T-helper 2 cell treated with Interferon-gamma antibody and Interleukin-4, amounts not matched to agents 100 ng/mL and 5 ng/mL, for 36 hours (primary cell): ENCODE measurements around the gene TBX21. TPM values are rescaled to one million over a fixed set of nuclear protein-coding genes. Genes with fewer than 3 reads are reported as not detected.
"Not testable (repeated sequence)": the region's sequence is repeated elsewhere in the genome, so short reads cannot be mapped to it uniquely, and the experiment has no call there.

ENCODE experiments used
- intact Hi-C: fragments of 100-400 bp; cut with micrococcal nuclease; formaldehyde crosslinking; loops from one replicate; pipeline ENCODE4 v1.15.1; 2023
- total RNA-seq: library from RNA; stranded (reverse); gene quantifications from 2 replicates; pipeline ENCODE4 v1.2.3, GENCODE V29; 2022

Gene TBX21
- total RNA-seq, 1 donor from 2014 or later, result 9.4 TPM

DNA sequence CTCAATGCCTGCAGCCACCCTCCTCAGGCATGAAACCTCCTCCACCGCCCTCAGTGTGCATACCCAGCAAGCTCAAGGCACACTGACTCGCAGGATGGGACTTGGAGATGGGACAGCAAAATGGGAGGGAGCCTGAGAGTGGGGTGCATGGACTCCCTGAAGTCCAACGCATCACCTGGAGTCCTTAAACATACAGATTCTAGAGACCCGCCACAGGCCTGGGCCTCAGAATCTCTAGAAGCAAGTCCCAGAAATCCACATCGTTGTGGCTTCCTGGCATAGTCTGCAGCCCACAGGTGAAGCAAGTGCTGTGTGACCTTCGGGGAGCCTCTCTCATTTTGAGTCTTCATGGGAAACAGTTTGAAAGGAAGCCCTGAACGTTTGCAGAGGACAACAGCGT, 3.6 kb upstream of the TBX21 start:
- intact Hi-C loops, result no loop called here

DNA sequence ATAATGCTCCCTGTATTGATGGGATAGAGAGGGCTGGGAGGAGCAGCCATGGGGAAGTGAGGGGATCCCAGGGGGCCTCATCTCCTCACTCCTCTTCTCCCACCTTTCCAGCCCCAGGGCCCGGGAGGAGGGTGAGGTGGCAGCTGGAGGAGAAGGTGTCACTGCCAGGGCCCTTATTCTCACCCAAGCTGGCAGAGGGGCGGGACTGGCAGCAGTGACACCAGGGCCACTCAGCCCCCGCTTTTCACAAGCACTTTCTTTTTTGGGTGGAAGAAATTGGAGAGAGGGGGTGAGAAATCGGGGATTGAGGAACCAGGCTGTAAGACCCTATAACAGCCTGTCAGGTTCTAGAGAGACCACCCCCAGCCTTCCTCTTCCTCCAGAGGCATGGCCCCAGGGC, 2.4 kb upstream of the TBX21 start:
- intact Hi-C loops, result loop anchor here (5.0 kb wide), 3 partner anchors 33 to 167 kb away; partner anchors contain the start of gene SP2

DNA sequence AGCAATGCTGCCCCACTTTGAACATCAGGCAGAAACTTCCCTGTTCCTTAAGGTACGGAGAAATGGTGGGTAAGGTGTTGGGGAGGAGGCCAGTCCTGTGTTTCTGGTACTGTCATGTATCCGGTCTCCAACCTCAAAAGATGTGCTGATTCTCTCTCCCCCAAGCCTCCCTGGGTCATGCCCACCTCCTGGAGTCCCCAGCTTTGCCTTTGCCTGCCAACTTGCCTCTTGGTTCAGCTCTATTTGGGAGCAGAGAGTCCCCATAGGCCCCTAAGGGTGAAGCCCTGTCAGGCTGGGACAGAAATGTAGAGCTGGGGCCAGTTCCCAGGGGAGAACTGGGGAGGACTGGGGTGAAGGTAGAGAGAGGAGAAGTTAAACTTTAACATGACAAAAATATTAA, 1.6 kb upstream of the TBX21 start:
- intact Hi-C loops, result loop anchor here (5.0 kb wide), 3 partner anchors 34 to 166 kb away; partner anchors contain the start of gene SP2

DNA sequence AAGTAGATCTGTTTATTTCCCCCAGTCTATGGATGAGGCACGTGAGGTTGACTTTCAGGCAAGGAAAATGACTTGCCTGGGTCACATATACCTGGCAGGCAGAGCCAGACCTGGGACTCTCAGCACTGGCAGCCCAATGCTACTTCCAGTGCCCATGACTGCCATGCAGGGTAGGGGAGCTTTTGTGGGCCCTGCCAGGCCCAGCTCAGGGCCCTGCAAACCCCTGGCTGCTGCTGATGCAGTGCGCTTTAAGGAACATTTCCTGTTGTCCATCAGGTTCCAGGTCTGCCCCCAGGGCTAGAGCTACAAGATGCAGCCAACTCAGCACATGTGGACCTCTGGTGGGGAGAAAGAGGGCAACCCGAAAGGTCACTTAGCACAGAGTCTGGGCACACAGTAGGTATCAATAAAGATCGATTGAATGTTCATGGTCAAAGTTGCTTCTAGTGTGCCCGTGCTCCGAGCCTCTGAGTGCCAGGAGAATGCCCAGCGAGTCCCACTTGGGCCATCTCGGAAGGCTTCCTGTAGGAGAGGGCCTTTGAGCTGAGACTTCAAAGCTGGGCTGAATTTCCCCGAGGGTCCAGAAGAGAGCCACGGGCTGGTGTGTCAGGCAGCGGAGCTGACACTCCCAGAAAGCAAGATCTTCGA, 513 bp upstream of the TBX21 start:
- intact Hi-C loops, result loop anchor here (1.0 to 5.0 kb wide), 5 partner anchors 11 to 165 kb away; partner anchors contain the start of gene SP2

DNA sequence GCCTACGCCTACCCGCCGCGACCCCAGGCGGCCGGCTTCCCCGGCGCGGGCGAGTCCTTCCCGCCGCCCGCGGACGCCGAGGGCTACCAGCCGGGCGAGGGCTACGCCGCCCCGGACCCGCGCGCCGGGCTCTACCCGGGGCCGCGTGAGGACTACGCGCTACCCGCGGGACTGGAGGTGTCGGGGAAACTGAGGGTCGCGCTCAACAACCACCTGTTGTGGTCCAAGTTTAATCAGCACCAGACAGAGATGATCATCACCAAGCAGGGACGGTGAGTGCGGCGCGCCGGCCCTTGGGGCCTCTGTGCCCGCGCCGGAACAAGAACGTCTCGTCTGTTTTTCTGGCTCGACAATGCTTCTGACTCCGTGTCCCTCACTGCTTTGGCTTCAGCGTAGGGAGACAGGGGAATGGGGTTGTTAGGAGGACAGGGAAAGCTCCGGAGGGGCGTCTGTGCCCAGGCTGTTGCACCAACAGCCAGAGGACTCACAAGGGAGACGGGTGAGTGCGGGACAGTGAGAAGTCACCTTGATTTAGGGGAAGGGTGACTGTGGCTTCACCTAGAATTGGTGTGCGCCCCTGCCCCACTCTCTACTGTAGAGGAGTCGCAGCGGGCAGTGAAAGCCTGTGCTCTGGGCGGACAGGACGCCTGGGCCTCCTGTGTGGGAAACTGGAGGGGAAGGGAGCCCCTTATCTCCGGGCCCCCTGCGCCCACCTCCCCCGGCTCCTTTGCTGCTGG, 806 bp downstream of the TBX21 start:
- intact Hi-C loops, result loop anchor here (1.0 to 5.0 kb wide), 5 partner anchors 13 to 163 kb away; partner anchors contain the start of gene SP2

DNA sequence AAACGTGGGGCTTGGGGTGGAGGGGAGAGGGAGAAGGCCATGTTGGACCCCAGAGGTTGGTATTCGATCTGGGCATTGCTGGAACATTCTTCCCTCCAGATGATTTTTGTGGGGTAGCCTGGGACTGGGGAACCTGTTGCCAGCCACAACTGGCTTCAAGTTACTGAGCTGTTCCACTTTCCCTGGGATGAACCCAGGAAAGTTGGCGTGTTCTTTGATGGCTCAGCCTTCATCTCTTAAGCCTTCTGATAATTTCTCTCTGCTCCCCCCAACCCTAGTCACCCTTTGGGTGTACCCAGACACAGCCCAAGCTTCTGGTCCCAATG, 2.1 kb downstream of the TBX21 start:
- intact Hi-C loops, result no loop called here

DNA sequence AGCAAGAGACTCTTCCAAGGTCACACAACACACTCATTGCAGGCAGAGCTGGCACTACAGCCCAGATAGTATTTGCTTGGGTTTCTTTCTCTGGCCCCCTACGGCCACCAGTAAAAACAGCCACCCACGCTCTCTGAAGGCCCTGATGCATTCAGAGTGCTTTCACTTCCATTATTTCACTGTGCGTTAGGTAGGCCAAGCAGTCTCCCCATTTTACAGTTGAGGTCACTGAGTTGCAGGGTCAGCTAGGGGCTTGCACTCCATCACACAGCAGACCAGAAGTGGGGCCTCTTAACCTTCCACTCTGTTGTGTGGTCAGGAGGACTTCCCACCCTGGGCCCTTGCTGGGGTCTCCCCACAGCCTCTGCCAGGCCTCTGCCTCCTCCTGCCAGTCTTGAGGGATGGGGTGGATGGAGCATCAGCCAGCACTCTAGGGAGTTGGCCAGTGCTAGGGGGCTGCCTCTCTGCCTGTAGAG, 2.5 kb downstream of the TBX21 start:
- intact Hi-C loops, result no loop called here

DNA sequence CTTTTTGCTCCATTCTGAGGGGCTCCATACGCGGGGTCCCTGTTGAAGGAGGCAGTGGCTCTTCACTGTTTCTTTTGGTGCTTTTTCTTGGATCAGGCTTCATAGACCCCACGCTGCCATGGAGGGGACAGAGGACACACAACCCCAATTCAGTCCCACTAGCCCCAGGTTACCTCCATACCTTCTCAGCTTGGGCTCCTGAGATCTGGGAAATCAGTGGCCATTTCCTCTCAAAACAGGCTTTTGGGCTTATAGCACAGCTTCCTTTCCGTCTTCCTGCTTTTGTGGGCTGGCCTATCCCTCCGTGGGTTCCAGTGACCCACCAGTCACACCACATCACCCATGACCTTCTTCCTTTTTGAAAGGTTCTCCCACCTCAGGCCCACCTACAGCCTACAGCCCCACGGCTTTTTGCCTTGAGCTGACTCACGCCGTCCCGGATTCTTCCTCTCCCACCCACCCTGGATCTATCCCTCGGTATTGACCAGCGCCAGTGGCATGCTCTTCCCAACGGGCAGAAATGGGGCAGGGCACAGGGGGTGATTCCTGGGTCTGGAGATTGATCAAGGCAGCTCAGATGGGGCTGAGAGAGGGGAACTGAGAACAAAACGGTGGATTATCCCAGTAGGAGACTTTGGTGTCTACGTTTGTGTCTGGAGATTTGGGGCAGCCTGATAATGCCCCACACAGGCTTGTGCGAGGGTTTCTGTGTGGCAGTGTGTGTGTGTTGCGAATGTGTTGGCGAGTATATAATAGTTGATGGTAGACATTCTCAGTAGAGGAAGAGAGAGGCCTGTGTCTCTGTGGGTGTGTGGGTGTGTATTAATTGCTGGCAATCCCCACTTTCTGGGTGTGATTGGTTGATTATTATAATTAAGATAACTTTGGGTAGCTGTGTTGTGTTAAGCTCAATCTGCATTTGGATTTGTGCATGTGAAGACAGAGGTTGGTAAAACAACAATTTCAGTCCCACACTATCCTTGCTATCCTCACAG, 3.8 kb downstream of the TBX21 start:
- intact Hi-C loops, result no loop called here

DNA sequence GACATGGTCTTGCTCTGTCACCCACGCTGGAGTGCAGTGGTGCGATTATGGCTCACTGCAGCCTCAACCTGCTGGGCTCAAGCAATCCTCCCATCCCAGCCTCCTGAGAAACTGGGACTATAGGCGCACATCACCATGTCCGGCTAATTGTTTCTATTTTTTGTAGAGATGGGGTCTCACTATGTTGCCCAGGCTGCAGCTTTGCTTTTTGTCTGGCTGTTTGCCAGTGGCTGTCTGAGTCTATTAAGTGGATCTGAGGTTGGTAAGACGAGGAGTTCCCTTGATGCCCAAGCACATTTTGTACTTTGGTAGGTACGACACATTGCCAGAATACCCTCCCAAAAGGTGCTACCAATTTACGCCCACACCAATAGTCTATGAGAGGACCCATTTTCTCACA, 5.1 kb downstream of the TBX21 start:
- intact Hi-C loops, result no loop called here

DNA sequence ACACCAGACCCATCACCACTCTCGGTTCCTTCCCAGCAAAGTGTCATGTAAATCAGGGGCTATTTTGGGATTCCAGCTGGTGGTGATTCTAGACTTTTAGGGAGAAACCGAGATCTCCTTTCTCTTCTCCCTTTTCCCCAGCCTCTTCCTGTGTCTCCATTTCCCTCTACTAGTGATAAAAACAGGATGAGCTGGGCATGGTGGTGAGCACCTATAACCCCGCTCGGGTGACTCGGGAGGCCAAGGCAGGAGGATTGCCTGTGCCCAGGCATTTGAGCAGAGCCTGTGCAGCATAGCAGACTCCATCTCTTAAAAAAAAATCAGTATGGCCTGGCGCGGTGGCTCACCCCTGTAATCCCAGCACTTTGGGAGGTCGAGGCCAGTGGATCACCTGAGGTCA, 6.1 kb downstream of the TBX21 start:
- intact Hi-C loops, result no loop called here

DNA sequence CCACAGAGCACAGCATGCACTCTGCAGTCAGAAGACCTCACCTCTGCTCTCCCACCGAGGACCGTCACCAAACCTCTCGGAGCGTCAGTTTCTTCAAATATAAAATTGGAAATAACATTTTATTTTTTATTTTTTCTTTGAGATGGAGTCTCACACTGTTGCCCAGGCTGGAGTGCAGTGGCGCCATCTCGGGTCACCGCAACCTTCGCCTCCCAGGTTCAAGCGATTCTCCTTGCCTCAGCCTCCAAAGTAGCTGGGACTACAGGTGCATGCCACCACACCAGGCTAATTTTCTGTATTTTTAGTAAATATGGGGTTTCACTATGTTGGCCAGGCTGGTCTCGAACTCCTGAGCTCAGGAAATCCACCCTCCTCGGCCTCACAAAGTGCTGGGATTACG, 6.9 kb downstream of the TBX21 start:
- intact Hi-C loops, result not testable (repeated sequence)

DNA sequence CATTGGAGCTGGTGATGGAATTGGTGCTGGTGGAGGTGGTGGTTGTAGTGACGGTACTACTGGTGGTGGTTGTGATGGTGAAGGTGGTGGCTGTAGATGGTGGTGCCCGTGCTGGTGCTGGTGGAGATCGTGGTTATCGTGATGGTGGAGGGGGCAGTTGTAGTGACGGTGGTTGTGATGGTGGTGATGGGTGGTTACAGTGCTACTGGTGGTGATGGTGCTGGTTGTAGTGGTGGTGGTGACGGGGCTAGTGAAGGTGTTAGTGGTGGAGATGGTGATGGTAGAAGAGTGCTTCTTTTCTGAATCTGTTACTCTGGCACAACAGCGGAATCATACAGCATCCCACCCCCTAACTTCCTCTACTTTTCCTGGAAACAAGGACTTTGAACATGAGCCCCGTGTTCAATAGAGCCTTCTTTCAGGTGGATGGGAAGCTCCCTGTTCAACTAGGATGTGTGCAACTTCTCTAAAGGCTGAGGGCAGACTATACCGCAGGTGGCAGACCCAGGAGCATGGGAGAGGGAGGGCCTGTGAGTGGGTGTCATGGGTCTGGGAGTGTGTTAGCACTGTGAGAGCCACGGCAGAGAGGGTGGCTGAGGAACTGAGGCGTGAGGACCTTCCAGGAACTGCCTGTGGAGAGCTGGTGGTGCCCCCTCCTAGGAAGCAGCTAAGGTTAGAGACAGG, 8.2 kb downstream of the TBX21 start:
- intact Hi-C loops, result no loop called here

DNA sequence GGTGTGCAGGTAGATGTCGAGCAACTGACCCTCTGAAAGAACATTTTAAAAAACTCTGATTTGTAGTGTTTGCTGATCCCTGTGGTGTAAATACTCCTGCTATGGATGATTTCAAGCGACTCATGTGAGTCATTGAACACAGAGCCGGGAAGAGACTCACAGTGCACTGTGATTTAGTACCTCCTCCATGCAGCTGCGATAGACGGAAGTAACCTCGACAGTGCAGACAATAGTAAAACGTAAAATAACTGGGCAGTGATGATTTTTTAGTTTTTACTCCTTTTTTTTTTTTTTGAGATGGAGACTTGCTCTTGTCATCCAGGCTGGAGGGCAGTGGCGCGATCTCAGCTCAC, 8.7 kb downstream of the TBX21 start:
- intact Hi-C loops, result loop anchor here (1.0 kb wide), 1 partner anchor 43 kb away; no protein-coding TSS in a partner anchor

DNA sequence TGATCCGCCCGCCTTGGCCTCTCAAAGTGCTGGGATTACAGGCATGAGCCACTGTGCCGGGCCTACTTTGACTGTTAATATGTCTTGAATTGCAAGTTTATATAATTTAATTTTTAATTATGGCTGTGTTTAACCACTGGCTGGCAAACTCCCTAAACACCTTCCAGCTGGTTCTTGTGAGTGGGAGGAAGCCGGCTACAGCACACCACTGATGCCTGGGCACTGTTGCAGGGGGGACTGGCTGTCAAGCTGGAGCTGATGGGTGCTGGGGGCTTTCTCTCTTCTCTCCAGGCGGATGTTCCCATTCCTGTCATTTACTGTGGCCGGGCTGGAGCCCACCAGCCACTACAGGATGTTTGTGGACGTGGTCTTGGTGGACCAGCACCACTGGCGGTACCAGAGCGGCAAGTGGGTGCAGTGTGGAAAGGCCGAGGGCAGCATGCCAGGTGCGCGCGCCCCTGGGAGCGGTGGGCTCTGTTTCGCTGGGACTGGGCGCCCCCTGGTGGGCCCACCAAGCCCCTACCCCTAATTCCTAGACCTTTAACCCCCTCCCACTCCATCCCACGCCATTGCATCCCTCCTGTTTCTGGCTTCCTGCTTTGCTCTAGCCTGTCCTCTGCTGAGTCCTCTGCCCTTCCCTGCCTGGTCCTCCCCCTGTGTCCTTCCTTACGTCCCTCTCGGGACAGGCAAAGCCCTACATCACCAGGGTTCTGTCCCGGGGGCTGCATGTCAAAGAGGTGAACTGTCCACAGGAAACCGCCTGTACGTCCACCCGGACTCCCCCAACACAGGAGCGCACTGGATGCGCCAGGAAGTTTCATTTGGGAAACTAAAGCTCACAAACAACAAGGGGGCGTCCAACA, 9.5 kb downstream of the TBX21 start:
- intact Hi-C loops, result loop anchor here (1.0 kb wide), 1 partner anchor 44 kb away; no protein-coding TSS in a partner anchor

DNA sequence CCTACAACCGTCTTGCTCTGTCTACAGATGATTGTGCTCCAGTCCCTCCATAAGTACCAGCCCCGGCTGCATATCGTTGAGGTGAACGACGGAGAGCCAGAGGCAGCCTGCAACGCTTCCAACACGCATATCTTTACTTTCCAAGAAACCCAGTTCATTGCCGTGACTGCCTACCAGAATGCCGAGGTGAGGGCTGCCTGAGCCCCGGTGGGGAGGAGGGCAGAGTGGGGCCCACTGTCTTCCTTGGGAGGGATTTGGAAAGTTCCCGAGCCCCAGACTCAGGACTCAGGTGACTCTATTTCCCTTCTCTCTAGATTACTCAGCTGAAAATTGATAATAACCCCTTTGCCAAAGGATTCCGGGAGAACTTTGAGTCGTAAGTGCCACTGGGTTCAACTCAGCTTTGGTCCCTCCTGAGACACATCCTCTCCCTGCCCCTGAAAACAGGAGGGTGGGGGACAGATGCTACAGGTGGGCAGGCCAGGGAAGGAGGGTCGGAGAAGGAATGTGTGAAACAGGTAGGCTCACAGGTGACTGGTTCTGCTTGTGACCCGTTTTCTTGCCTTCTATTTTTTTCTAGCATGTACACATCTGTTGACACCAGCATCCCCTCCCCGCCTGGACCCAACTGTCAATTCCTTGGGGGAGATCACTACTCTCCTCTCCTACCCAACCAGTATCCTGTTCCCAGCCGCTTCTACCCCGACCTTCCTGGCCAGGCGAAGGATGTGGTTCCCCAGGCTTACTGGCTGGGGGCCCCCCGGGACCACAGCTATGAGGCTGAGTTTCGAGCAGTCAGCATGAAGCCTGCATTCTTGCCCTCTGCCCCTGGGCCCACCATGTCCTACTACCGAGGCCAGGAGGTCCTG, 11.4 kb downstream of the TBX21 start:
- intact Hi-C loops, result no loop called here

DNA sequence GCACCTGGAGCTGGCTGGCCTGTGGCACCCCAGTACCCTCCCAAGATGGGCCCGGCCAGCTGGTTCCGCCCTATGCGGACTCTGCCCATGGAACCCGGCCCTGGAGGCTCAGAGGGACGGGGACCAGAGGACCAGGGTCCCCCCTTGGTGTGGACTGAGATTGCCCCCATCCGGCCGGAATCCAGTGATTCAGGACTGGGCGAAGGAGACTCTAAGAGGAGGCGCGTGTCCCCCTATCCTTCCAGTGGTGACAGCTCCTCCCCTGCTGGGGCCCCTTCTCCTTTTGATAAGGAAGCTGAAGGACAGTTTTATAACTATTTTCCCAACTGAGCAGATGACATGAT, 12.0 kb downstream of the TBX21 start:
- intact Hi-C loops, result no loop called here

DNA sequence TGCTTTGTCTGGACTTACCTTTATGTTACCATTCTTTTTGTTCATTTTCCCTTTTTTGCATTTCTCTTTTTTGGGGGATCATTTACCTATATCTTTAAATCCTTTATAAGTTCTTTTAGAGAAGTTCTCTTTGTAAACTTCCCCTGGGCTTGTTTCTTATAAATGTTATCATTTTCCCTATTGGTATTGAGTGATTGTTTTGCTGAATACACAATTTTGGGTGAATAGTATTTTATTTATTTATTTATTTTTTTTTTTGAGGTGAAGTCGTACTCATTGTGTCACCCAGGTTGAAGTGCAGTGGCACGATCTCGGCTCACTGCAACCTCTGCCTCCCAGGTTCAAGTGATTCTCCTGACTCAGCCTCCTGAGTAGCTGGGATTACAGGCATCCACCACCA, 18.4 kb downstream of the TBX21 start:
- intact Hi-C loops, result no loop called here

DNA sequence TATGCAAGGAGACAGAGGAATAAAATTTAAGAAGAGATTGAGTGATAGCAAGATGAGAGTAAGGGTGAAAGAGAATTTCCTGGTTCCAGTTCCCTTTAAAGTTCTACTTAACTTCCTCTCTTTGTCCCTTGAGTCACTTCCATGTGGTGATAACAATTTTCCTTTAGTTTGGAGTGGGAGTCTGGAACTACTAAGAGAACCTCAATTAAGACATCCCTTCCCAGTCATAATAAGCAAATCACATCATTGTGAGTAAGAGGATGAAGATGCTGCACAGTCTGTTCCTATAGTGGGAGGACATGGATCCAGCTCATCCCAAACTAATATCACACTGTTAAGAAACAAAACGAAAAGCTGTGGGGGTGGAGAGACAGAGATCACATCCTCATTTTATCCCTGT, 24.4 kb downstream of the TBX21 start:
- intact Hi-C loops, result no loop called here
